Subcutaneous adipose tissue (tissue), 4 donors: Measurements from ENCODE around the gene PEPD. TPM values are rescaled to one million over a fixed set of nuclear protein-coding genes. Genes with fewer than 3 reads are reported as not detected.

Experiments used
- CTCF ChIP-seq: fragments of 450-650 bp; IDR thresholded peaks from one replicate; pipeline ENCODE4 v1.5.1; 2016; ENCODE audit warnings: low read depth, mild to moderate bottlenecking, control low read depth, antibody characterized with exemption, moderate library complexity
- total RNA-seq, 4 donors: library from RNA; depleted of rRNA; stranded (reverse); fragments of >200 nt; gene quantifications; one replicate each; pipeline ENCODE4 v1.1.0, GENCODE V29; 2016

Gene PEPD
- total RNA-seq, 4 donors from 2014 or later = 71.3 to 110 (median 92.6) TPM

- no peak for TF ChIP-seq CTCF
Measured at GRCh38 chr19:33470040-33470330, 51.6 kb downstream of the PEPD start.

GRCh38 chr19:33469171-33470039 lies 52.2 kb downstream of the PEPD start:
- TF ChIP-seq CTCF = no peak

- TF ChIP-seq CTCF = no peak
Measured at GRCh38 chr19:33468361-33469170, 53.0 kb downstream of the PEPD start.

- TF ChIP-seq CTCF = no peak
Measured at GRCh38 chr19:33467851-33468250, 53.7 kb downstream of the PEPD start.

- TF ChIP-seq CTCF = no peak
Measured at GRCh38 chr19:33465834-33466233, 55.8 kb downstream of the PEPD start.

GRCh38 chr19:33465371-33465770 lies 56.2 kb downstream of the PEPD start:
- no peak for TF ChIP-seq CTCF

- TF ChIP-seq CTCF = no peak
Measured at GRCh38 chr19:33464733-33465115, 56.9 kb downstream of the PEPD start.
